Measurements from ENCODE around the gene TGFBR2. TPM values are rescaled to one million over a fixed set of nuclear protein-coding genes. Genes with fewer than 3 reads are reported as not detected.

The TGFBR2 gene
- total and polyA plus RNA-seq, 10 of the 15 experiments (the other 5 are each of a cell fraction or from before 2014, with no cell fraction given), result 0.02 to 0.98 (median 0.18) TPM; not detected in 1

DNA sequence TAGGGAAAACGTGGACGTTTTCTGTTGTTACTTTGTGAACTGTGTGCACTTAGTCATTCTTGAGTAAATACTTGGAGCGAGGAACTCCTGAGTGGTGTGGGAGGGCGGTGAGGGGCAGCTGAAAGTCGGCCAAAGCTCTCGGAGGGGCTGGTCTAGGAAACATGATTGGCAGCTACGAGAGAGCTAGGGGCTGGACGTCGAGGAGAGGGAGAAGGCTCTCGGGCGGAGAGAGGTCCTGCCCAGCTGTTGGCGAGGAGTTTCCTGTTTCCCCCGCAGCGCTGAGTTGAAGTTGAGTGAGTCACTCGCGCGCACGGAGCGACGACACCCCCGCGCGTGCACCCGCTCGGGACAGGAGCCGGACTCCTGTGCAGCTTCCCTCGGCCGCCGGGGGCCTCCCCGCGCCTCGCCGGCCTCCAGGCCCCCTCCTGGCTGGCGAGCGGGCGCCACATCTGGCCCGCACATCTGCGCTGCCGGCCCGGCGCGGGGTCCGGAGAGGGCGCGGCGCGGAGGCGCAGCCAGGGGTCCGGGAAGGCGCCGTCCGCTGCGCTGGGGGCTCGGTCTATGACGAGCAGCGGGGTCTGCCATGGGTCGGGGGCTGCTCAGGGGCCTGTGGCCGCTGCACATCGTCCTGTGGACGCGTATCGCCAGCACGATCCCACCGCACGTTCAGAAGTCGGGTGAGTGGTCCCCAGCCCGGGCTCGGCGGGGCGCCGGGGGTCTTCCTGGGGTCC, at the start of gene TGFBR2 (continued):
- no peak for TF ChIP-seq WRNIP1 (IDR thresholded peaks at IDR 0.05; ENCODE audit: borderline replicate concordance, low read depth, low read length)
- no peak for TF ChIP-seq MTA2 (IDR thresholded peaks at IDR 0.05; ENCODE audit: low read depth)
- TF ChIP-seq ASH2L (IDR thresholded peaks at IDR 0.05; ENCODE audit: borderline replicate concordance, low read depth), result no peak
- 0 out of 2 replicates have a peak, but pooled peaks have one; percentile 38 for TF ChIP-seq TCF12 (IDR thresholded peaks at IDR 0.05; ENCODE audit: low read depth, low read length)
- no peak for TF ChIP-seq CHD2 (IDR thresholded peaks at IDR 0.05; ENCODE audit: borderline replicate concordance, low read depth, low read length)
- no peak for TF ChIP-seq ZNF622 (IDR thresholded peaks at IDR 0.05)
- TF ChIP-seq, protein P1, sequence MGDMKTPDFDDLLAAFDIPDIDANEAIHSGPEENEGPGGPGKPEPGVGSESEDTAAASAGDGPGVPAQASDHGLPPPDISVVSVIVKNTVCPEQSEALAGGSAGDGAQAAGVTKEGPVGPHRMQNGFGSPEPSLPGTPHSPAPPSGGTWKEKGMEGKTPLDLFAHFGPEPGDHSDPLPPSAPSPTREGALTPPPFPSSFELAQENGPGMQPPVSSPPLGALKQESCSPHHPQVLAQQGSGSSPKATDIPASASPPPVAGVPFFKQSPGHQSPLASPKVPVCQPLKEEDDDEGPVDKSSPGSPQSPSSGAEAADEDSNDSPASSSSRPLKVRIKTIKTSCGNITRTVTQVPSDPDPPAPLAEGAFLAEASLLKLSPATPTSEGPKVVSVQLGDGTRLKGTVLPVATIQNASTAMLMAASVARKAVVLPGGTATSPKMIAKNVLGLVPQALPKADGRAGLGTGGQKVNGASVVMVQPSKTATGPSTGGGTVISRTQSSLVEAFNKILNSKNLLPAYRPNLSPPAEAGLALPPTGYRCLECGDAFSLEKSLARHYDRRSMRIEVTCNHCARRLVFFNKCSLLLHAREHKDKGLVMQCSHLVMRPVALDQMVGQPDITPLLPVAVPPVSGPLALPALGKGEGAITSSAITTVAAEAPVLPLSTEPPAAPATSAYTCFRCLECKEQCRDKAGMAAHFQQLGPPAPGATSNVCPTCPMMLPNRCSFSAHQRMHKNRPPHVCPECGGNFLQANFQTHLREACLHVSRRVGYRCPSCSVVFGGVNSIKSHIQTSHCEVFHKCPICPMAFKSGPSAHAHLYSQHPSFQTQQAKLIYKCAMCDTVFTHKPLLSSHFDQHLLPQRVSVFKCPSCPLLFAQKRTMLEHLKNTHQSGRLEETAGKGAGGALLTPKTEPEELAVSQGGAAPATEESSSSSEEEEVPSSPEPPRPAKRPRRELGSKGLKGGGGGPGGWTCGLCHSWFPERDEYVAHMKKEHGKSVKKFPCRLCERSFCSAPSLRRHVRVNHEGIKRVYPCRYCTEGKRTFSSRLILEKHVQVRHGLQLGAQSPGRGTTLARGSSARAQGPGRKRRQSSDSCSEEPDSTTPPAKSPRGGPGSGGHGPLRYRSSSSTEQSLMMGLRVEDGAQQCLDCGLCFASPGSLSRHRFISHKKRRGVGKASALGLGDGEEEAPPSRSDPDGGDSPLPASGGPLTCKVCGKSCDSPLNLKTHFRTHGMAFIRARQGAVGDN (IDR thresholded peaks at IDR 0.05), result 0 out of 2 replicates have a peak, but pooled peaks have one; percentile 47
- no peak for TF ChIP-seq POLR2AphosphoS2 (IDR thresholded peaks at IDR 0.05; ENCODE audit: low read depth, low read length)
- no peak for TF ChIP-seq HDAC6 (IDR thresholded peaks at IDR 0.05; ENCODE audit: unreplicated experiment)
- TF ChIP-seq, protein P2, sequence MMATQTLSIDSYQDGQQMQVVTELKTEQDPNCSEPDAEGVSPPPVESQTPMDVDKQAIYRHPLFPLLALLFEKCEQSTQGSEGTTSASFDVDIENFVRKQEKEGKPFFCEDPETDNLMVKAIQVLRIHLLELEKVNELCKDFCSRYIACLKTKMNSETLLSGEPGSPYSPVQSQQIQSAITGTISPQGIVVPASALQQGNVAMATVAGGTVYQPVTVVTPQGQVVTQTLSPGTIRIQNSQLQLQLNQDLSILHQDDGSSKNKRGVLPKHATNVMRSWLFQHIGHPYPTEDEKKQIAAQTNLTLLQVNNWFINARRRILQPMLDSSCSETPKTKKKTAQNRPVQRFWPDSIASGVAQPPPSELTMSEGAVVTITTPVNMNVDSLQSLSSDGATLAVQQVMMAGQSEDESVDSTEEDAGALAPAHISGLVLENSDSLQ (IDR thresholded peaks at IDR 0.05), result peak; percentile 92
- TF ChIP-seq, protein P3, sequence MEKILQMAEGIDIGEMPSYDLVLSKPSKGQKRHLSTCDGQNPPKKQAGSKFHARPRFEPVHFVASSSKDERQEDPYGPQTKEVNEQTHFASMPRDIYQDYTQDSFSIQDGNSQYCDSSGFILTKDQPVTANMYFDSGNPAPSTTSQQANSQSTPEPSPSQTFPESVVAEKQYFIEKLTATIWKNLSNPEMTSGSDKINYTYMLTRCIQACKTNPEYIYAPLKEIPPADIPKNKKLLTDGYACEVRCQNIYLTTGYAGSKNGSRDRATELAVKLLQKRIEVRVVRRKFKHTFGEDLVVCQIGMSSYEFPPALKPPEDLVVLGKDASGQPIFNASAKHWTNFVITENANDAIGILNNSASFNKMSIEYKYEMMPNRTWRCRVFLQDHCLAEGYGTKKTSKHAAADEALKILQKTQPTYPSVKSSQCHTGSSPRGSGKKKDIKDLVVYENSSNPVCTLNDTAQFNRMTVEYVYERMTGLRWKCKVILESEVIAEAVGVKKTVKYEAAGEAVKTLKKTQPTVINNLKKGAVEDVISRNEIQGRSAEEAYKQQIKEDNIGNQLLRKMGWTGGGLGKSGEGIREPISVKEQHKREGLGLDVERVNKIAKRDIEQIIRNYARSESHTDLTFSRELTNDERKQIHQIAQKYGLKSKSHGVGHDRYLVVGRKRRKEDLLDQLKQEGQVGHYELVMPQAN (conservative IDR thresholded peaks at IDR 0.05), result 0 out of 2 replicates have a peak, but pooled peaks have one; percentile 27
- TF ChIP-seq CREB1 (IDR thresholded peaks at IDR 0.05; ENCODE audit: low read depth), result no peak
- TF ChIP-seq EP300 (IDR thresholded peaks at IDR 0.05; ENCODE audit: borderline replicate concordance in 1 of 2, control insufficient read depth in 1 of 2, low read depth in 2 of 2, low read length in 2 of 2), result no peak
- TF ChIP-seq GABPA (IDR thresholded peaks at IDR 0.05; ENCODE audit: low read depth), result no peak
- no peak for TF ChIP-seq ZBED1 (IDR thresholded peaks at IDR 0.05; ENCODE audit: borderline replicate concordance)
- TF ChIP-seq ETV6 (conservative IDR thresholded peaks at IDR 0.05 in 1 of 2, IDR thresholded peaks at IDR 0.05 in 1 of 2; ENCODE audit: borderline replicate concordance in 1 of 2, low read depth in 1 of 2), result no peak
- TF ChIP-seq SMC3 (IDR thresholded peaks at IDR 0.05; ENCODE audit: borderline replicate concordance, low read length), result no peak
- TF ChIP-seq, protein P4, sequence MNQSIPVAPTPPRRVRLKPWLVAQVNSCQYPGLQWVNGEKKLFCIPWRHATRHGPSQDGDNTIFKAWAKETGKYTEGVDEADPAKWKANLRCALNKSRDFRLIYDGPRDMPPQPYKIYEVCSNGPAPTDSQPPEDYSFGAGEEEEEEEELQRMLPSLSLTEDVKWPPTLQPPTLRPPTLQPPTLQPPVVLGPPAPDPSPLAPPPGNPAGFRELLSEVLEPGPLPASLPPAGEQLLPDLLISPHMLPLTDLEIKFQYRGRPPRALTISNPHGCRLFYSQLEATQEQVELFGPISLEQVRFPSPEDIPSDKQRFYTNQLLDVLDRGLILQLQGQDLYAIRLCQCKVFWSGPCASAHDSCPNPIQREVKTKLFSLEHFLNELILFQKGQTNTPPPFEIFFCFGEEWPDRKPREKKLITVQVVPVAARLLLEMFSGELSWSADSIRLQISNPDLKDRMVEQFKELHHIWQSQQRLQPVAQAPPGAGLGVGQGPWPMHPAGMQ (IDR thresholded peaks at IDR 0.05; ENCODE audit: borderline replicate concordance), result no peak
- no peak for TF ChIP-seq IKZF2 (IDR thresholded peaks at IDR 0.05)
